Measurements from ENCODE around the gene ECHDC3.

Gene ECHDC3

GRCh38 chr10:11789956-11790355 lies 47.8 kb downstream of the ECHDC3 start:
- TF ChIP-seq, protein P1, sequence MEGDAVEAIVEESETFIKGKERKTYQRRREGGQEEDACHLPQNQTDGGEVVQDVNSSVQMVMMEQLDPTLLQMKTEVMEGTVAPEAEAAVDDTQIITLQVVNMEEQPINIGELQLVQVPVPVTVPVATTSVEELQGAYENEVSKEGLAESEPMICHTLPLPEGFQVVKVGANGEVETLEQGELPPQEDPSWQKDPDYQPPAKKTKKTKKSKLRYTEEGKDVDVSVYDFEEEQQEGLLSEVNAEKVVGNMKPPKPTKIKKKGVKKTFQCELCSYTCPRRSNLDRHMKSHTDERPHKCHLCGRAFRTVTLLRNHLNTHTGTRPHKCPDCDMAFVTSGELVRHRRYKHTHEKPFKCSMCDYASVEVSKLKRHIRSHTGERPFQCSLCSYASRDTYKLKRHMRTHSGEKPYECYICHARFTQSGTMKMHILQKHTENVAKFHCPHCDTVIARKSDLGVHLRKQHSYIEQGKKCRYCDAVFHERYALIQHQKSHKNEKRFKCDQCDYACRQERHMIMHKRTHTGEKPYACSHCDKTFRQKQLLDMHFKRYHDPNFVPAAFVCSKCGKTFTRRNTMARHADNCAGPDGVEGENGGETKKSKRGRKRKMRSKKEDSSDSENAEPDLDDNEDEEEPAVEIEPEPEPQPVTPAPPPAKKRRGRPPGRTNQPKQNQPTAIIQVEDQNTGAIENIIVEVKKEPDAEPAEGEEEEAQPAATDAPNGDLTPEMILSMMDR (IDR thresholded peaks at IDR 0.05; ENCODE audit: low read length, missing control alignments), result no peak
- no peak overlapping the region for H3K4me3 ChIP-seq (replicated peaks; ENCODE audit: low read depth, low read length)
- no peak for DNase-seq (ENCODE audit: low read depth)

DNA sequence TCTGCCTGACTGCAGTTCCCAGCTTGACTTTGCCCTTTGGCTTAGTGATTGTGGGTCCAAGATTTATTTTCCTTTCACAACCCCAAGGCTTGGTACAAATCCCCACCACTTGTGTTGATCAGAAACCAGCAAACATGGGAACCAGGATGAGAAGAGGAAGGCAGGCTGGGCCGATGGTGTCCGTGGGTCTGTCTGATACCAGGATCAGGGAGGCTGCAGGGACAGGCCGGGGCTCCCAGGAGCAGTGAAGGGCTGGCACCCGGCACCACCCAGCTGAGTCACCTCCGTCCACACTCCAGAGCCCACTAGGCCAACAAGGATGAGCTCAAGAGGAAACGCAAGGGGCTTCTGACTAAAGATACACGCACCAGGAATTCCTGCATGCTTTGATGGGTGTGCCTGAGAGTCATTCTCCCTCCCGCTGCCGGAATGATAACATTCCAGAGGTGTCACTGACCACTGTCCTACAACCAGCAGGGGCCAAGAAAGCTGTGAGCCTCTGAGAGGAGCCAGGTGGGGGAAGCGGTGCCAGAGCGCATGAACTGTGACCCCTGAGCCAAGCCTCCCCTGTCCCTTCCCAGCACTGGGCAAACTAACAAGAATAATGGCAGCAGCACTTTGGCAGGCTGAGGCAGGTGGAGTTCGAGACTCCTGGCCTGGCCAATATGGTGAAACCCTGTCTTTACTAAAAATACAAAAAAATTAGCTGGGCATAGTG lies 51.7 kb downstream of the ECHDC3 start:
- peak; percentile 46 for DNase-seq (ENCODE audit: low read depth)
- TF ChIP-seq, protein P1 (IDR thresholded peaks at IDR 0.05; ENCODE audit: low read length, missing control alignments), result no peak
- H3K4me3 ChIP-seq (replicated peaks; ENCODE audit: low read depth, low read length), result no peak overlapping the region

GRCh38 chr10:11794566-11794965 lies 52.4 kb downstream of the ECHDC3 start:
- TF ChIP-seq, protein P1 (IDR thresholded peaks at IDR 0.05; ENCODE audit: low read length, missing control alignments), result no peak
- H3K4me3 ChIP-seq (replicated peaks; ENCODE audit: low read depth, low read length), result no peak overlapping the region
- DNase-seq (ENCODE audit: low read depth), result no peak

DNA sequence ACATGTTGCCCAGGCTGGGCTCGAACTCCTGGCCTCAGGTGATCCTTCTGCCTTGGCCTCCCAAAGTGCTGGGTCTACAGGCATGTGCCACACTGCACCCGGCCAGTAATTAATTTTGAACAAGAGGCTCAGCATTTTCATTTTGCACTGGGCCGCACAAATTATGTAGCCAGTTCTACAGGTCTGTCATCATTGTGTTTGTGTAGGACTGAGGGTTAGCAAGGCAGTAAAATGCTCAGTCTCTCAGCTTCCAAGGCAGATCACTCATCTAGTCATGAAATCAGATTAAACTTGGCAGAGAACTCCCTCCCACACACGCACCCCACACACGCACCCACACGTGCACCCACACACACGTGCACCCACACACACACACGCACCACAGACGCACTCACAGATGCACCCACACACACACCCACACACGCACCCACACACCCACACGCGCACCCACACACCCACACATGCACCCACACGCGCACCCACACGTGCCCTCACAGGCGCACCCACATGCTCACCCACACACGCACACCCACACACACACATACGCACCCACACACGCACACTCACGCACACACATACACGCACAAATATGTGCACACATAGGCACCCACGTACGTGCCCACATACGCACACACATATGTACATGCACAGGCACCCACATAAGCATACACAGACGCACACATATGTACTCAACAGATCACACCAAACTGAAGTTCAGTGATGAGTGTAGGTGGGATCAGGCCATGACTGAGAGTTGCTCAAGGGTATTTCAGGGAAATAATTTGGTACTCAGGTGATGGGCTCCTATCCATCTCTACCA lies 53.1 kb downstream of the ECHDC3 start:
- TF ChIP-seq, protein P1 (IDR thresholded peaks at IDR 0.05; ENCODE audit: low read length, missing control alignments), result no peak

GRCh38 chr10:11796474-11796873 lies 54.3 kb downstream of the ECHDC3 start:
- peak; percentile 15 for DNase-seq (ENCODE audit: low read depth)
- TF ChIP-seq, protein P1 (IDR thresholded peaks at IDR 0.05; ENCODE audit: low read length, missing control alignments), result no peak
- H3K4me3 ChIP-seq (replicated peaks; ENCODE audit: low read depth, low read length), result no peak overlapping the region

More for the DNA sequence above, 53.1 kb downstream of the ECHDC3 start:
- DNase-seq (ENCODE audit: low read depth), result no peak
- H3K4me3 ChIP-seq (replicated peaks; ENCODE audit: low read depth, low read length), result no peak overlapping the region

GRCh38 chr10:11797281-11797680 lies 55.1 kb downstream of the ECHDC3 start:
- H3K4me3 ChIP-seq (replicated peaks; ENCODE audit: low read depth, low read length), result no peak overlapping the region
- no peak for DNase-seq (ENCODE audit: low read depth)
- TF ChIP-seq, protein P1 (IDR thresholded peaks at IDR 0.05; ENCODE audit: low read length, missing control alignments), result no peak
